SK-N-SH treated with all-trans-retinoic acid at 6 μM for 48 hours (cell line): ENCODE results near the gene DIAPH1.

Experiments
- ARNTL ChIP-seq: fragments of 450-650 bp; formaldehyde crosslinking; IDR thresholded peaks from 2 replicates; pipeline ENCODE4 v1.5.0; 2020; ENCODE audit warnings: low read depth, mild to moderate bottlenecking, moderate library complexity, borderline replicate concordance
- CSDC2 ChIP-seq: fragments of 250-450 bp; sonication (Bioruptor Pico); IDR thresholded peaks from 2 replicates; pipeline ENCODE4 v1.5.0; 2020; ENCODE audit warnings: mild to moderate bottlenecking, moderate library complexity
- CSRNP3 ChIP-seq: fragments of 250-450 bp; sonication (Bioruptor Pico); IDR thresholded peaks from 2 replicates; pipeline ENCODE4 v1.5.1; 2021; ENCODE audit warnings: mild to moderate bottlenecking, moderate library complexity
- GLIS3 ChIP-seq: fragments of 250-450 bp; sonication (Bioruptor Pico); IDR thresholded peaks from 2 replicates; pipeline ENCODE4 v1.5.0; 2020; ENCODE audit warnings: mild to moderate bottlenecking, moderate library complexity
- OSR1 ChIP-seq: fragments of 250-450 bp; sonication (Bioruptor Pico); IDR thresholded peaks from 2 replicates; pipeline ENCODE4 v1.8.0; 2022; ENCODE audit warnings: moderate library complexity, mild to moderate bottlenecking, inconsistent platforms
- PATZ1 ChIP-seq: fragments of 250-450 bp; sonication (Bioruptor Pico); IDR thresholded peaks from 2 replicates; pipeline ENCODE4 v1.8.0; 2020; ENCODE audit warnings: mild to moderate bottlenecking, moderate library complexity, borderline replicate concordance
- PPARA ChIP-seq: fragments of 250-450 bp; sonication (Bioruptor Pico); IDR thresholded peaks from 2 replicates; pipeline ENCODE4 v1.5.0; 2020; ENCODE audit warnings: mild to moderate bottlenecking, borderline replicate concordance
- RARB ChIP-seq: fragments of 250-450 bp; sonication (Bioruptor Pico); IDR thresholded peaks from 2 replicates; pipeline ENCODE4 v1.8.0; 2021; ENCODE audit warnings: mild to moderate bottlenecking, moderate library complexity
- TCF4 ChIP-seq: fragments of 250-450 bp; sonication (Bioruptor Pico); IDR thresholded peaks from 2 replicates; pipeline ENCODE4 v1.8.0; 2021; ENCODE audit warnings: mild to moderate bottlenecking, moderate library complexity, borderline replicate concordance
- ZFP30 ChIP-seq: fragments of 450-650 bp; formaldehyde crosslinking; IDR thresholded peaks from 2 replicates; pipeline ENCODE4 v1.5.0; 2022; ENCODE audit warnings: mild to moderate bottlenecking, moderate library complexity
- ZNF70 ChIP-seq: fragments of 450-650 bp; formaldehyde crosslinking; IDR thresholded peaks from 2 replicates; pipeline ENCODE4 v1.5.0; 2020; ENCODE audit warnings: mild to moderate bottlenecking, moderate library complexity

- TF ChIP-seq TCF4 (CRISPR knock-in tag) (no peak), ZFP30 (no peak), GLIS3 (CRISPR knock-in tag) (no peak), OSR1 (CRISPR knock-in tag) (no peak), RARB (CRISPR knock-in tag) (no peak), CSDC2 (no peak), PATZ1 (CRISPR knock-in tag) (no peak), ARNTL (no peak), PPARA (CRISPR knock-in tag) (no peak), CSRNP3 (CRISPR knock-in tag) (no peak), ZNF70 (CRISPR knock-in tag) (no peak)
These were observed 39.2 kb upstream of the DIAPH1 start for GRCh38 chr5:141657937-141658545.
